ENCODE measurements around the gene NBEA.

DNA sequence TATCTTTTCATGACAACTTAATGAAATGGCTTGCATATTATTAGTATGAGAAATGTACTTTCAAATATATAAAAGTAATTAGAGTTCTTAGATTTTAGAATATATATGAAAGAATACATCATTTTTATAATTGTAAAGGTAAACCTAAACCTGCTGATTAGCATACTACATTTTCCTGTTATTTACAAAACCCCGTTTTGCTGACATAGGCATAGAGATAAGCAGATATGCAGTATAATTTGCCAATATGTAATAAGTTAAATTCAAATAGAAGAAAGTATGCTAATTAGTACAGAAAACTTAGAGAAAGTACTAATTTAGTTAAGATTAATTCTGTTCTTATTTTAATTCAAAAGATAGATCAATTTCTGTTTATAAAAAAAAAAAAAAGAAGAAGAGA lies 513.0 kb downstream of the NBEA start:
- no peak for TF ChIP-seq EP300 (IDR thresholded peaks at IDR 0.05; ENCODE audit: borderline replicate concordance)
- TF ChIP-seq, protein P1, sequence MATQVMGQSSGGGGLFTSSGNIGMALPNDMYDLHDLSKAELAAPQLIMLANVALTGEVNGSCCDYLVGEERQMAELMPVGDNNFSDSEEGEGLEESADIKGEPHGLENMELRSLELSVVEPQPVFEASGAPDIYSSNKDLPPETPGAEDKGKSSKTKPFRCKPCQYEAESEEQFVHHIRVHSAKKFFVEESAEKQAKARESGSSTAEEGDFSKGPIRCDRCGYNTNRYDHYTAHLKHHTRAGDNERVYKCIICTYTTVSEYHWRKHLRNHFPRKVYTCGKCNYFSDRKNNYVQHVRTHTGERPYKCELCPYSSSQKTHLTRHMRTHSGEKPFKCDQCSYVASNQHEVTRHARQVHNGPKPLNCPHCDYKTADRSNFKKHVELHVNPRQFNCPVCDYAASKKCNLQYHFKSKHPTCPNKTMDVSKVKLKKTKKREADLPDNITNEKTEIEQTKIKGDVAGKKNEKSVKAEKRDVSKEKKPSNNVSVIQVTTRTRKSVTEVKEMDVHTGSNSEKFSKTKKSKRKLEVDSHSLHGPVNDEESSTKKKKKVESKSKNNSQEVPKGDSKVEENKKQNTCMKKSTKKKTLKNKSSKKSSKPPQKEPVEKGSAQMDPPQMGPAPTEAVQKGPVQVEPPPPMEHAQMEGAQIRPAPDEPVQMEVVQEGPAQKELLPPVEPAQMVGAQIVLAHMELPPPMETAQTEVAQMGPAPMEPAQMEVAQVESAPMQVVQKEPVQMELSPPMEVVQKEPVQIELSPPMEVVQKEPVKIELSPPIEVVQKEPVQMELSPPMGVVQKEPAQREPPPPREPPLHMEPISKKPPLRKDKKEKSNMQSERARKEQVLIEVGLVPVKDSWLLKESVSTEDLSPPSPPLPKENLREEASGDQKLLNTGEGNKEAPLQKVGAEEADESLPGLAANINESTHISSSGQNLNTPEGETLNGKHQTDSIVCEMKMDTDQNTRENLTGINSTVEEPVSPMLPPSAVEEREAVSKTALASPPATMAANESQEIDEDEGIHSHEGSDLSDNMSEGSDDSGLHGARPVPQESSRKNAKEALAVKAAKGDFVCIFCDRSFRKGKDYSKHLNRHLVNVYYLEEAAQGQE (IDR thresholded peaks at IDR 0.05; ENCODE audit: low read depth): no peak
- TF ChIP-seq EGR1 (IDR thresholded peaks at IDR 0.05): no peak
- TF ChIP-seq, protein P2, sequence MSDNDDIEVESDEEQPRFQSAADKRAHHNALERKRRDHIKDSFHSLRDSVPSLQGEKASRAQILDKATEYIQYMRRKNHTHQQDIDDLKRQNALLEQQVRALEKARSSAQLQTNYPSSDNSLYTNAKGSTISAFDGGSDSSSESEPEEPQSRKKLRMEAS (IDR thresholded peaks at IDR 0.05): no peak
- TF ChIP-seq TEAD4 (IDR thresholded peaks at IDR 0.05): no peak
- TF ChIP-seq YY1 (IDR thresholded peaks at IDR 0.05; ENCODE audit: low read depth): no peak
- TF ChIP-seq RAD21 (IDR thresholded peaks at IDR 0.05; ENCODE audit: low read depth): no peak
- no peak for TF ChIP-seq CREB1 (IDR thresholded peaks at IDR 0.05; ENCODE audit: low read depth)
- no peak for TF ChIP-seq TCF12 (IDR thresholded peaks at IDR 0.05; ENCODE audit: low read depth)
- no peak for TF ChIP-seq FOXM1 (IDR thresholded peaks at IDR 0.05; ENCODE audit: borderline replicate concordance, low read depth)

All from Ishikawa (cell line).